ENCODE data around the gene CYBA.

CYBA gene

DNA sequence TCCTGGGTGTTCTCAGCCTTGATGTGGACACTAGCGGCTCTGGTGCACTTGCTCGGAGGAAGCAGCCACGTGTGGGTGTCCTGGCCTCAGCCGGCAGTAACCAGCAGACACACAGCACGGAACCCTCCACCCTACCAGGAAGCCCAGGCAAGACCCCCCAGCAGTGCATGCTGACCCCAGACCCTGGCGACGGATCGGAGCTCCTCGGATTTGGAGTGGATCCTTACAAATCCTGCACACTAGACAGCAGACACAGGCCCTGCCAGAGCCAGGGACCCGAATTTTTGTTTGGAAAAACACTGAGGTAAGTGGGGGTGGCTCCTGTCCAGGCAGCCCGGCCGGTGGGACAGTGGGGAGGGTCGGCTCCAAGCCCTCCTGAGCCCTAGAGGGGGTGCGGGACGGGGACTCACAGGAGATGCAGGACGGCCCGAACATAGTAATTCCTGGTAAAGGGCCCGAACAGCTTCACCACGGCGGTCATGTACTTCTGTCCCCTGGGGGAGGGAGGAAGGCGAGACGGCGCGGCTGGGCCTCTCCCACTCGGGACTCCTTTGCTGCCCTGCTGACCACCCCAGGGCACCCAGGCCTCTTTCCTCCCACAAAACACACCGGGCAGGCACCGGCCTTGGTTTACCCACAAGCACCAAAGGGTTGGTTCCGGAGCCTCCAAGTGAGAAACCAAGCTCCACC lies 4.4 kb downstream of the CYBA start:
- no peak overlapping the region for H3K27ac ChIP-seq (ENCODE audit: low read length)
- no peaks in the 10 kb centered on the region for H3K27me3 ChIP-seq (ENCODE audit: low read depth, low read length)
- no peaks in the 10 kb centered on the region for H3K9me3 ChIP-seq (ENCODE audit: insufficient read depth, low read length)
- TF ChIP-seq, protein P1, sequence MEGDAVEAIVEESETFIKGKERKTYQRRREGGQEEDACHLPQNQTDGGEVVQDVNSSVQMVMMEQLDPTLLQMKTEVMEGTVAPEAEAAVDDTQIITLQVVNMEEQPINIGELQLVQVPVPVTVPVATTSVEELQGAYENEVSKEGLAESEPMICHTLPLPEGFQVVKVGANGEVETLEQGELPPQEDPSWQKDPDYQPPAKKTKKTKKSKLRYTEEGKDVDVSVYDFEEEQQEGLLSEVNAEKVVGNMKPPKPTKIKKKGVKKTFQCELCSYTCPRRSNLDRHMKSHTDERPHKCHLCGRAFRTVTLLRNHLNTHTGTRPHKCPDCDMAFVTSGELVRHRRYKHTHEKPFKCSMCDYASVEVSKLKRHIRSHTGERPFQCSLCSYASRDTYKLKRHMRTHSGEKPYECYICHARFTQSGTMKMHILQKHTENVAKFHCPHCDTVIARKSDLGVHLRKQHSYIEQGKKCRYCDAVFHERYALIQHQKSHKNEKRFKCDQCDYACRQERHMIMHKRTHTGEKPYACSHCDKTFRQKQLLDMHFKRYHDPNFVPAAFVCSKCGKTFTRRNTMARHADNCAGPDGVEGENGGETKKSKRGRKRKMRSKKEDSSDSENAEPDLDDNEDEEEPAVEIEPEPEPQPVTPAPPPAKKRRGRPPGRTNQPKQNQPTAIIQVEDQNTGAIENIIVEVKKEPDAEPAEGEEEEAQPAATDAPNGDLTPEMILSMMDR (IDR thresholded peaks at IDR 0.05; ENCODE audit: low read depth, low read length), result no peak
- no peak for TF ChIP-seq EZH2phosphoT487 (IDR thresholded peaks at IDR 0.05; ENCODE audit: low read depth)
- no peak overlapping the region for H3K4me3 ChIP-seq (ENCODE audit: low read length)
- peaks cover 51% of the 10 kb centered on the region for H3K36me3 ChIP-seq (replicated peaks; ENCODE audit: low read depth, low read length)
- H2AFZ ChIP-seq (ENCODE audit: low read depth, low read length), result no peak overlapping the region
- peaks cover 78% of the 10 kb centered on the region for H4K20me1 ChIP-seq (ENCODE audit: insufficient read depth, low read length)
- H3K4me2 ChIP-seq (ENCODE audit: low read length), result no peak overlapping the region
- peaks cover 38% of the 10 kb centered on the region for H3K79me2 ChIP-seq (ENCODE audit: low read length)
- H3K4me1 ChIP-seq (ENCODE audit: low read length), result peaks cover 23% of the 10 kb centered on the region
- H3K9ac ChIP-seq (ENCODE audit: low read length), result no peak overlapping the region

GRCh38 chr16:88645941-88646340 lies 4.9 kb downstream of the CYBA start:
- no peak overlapping the region for H3K4me3 ChIP-seq (ENCODE audit: low read length)
- peaks cover 78% of the 10 kb centered on the region for H4K20me1 ChIP-seq (ENCODE audit: insufficient read depth, low read length)
- no peak for TF ChIP-seq EZH2phosphoT487 (IDR thresholded peaks at IDR 0.05; ENCODE audit: low read depth)
- TF ChIP-seq, protein P1 (IDR thresholded peaks at IDR 0.05; ENCODE audit: low read depth, low read length), result no peak
- H3K9ac ChIP-seq (ENCODE audit: low read length), result no peak overlapping the region
- peaks cover 5% of the 10 kb centered on the region for H3K27me3 ChIP-seq (ENCODE audit: low read depth, low read length)
- H3K27ac ChIP-seq (ENCODE audit: low read length), result no peak overlapping the region
- H3K79me2 ChIP-seq (ENCODE audit: low read length), result peaks cover 38% of the 10 kb centered on the region
- peaks cover 51% of the 10 kb centered on the region for H3K36me3 ChIP-seq (replicated peaks; ENCODE audit: low read depth, low read length)
- H3K4me2 ChIP-seq (ENCODE audit: low read length), result no peak overlapping the region
- no peak overlapping the region for H2AFZ ChIP-seq (ENCODE audit: low read depth, low read length)
- no peaks in the 10 kb centered on the region for H3K9me3 ChIP-seq (ENCODE audit: insufficient read depth, low read length)
- H3K4me1 ChIP-seq (ENCODE audit: low read length), result peaks cover 20% of the 10 kb centered on the region

GRCh38 chr16:88645455-88645854 lies 5.4 kb downstream of the CYBA start:
- H3K4me1 ChIP-seq (ENCODE audit: low read length), result peaks cover 20% of the 10 kb centered on the region

GRCh38 chr16:88643644-88643932 lies 7.3 kb downstream of the CYBA start:
- H3K36me3 ChIP-seq (replicated peaks; ENCODE audit: low read depth, low read length), result peaks cover 37% of the 10 kb centered on the region
- no peak overlapping the region for H3K4me3 ChIP-seq (ENCODE audit: low read length)
- H4K20me1 ChIP-seq (ENCODE audit: insufficient read depth, low read length), result peaks cover 67% of the 10 kb centered on the region
- no peak overlapping the region for H2AFZ ChIP-seq (ENCODE audit: low read depth, low read length)
- no peak overlapping the region for H3K4me2 ChIP-seq (ENCODE audit: low read length)
- no peak overlapping the region for H3K9ac ChIP-seq (ENCODE audit: low read length)
- peaks cover 29% of the 10 kb centered on the region for H3K27me3 ChIP-seq (ENCODE audit: low read depth, low read length)
- peaks cover 16% of the 10 kb centered on the region for H3K79me2 ChIP-seq (ENCODE audit: low read length)
- H3K27ac ChIP-seq (ENCODE audit: low read length), result no peak overlapping the region
- no peaks in the 10 kb centered on the region for H3K9me3 ChIP-seq (ENCODE audit: insufficient read depth, low read length)
- peaks cover 24% of the 10 kb centered on the region for H3K4me1 ChIP-seq (ENCODE audit: low read length)
- TF ChIP-seq, protein P1 (IDR thresholded peaks at IDR 0.05; ENCODE audit: low read depth, low read length), result no peak
- TF ChIP-seq EZH2phosphoT487 (IDR thresholded peaks at IDR 0.05; ENCODE audit: low read depth), result no peak

More at GRCh38 chr16:88645455-88645854, 5.4 kb downstream of the CYBA start:
- H3K4me3 ChIP-seq (ENCODE audit: low read length), result no peak overlapping the region
- no peak overlapping the region for H3K9ac ChIP-seq (ENCODE audit: low read length)
- H3K27ac ChIP-seq (ENCODE audit: low read length), result no peak overlapping the region
- no peak overlapping the region for H3K4me2 ChIP-seq (ENCODE audit: low read length)
- H4K20me1 ChIP-seq (ENCODE audit: insufficient read depth, low read length), result peaks cover 78% of the 10 kb centered on the region
- no peak overlapping the region for H2AFZ ChIP-seq (ENCODE audit: low read depth, low read length)
- H3K27me3 ChIP-seq (ENCODE audit: low read depth, low read length), result peaks cover 10% of the 10 kb centered on the region
- H3K36me3 ChIP-seq (replicated peaks; ENCODE audit: low read depth, low read length), result peaks cover 51% of the 10 kb centered on the region
- no peaks in the 10 kb centered on the region for H3K9me3 ChIP-seq (ENCODE audit: insufficient read depth, low read length)
- no peak for TF ChIP-seq EZH2phosphoT487 (IDR thresholded peaks at IDR 0.05; ENCODE audit: low read depth)
- TF ChIP-seq, protein P1 (IDR thresholded peaks at IDR 0.05; ENCODE audit: low read depth, low read length), result no peak
- H3K79me2 ChIP-seq (ENCODE audit: low read length), result peaks cover 35% of the 10 kb centered on the region

Measured in OCI-LY3 (cell line).